Upper lobe of left lung (tissue), 6 donors: Measurements from ENCODE around the gene PALLD. TPM values are rescaled to one million over a fixed set of nuclear protein-coding genes. Genes with fewer than 3 reads are reported as not detected.
A peak's percentile ranks its signal among the peaks of the same experiment; 100 is the strongest.

Source experiments
- ATAC-seq, 2 donors: fragments of 200-7000 bp; cut with Tn5 transposase; one replicate each; pipeline ENCODE4 v1.9.1; 2022; ENCODE audit warnings: mild to moderate bottlenecking in 2 of 2, moderate library complexity in 2 of 2; ENCODE audit not compliant: low FRiP score in 2 of 2
- DNase-seq, 2 donors: peaks; one replicate each; pipeline ENCODE4 v3.0.0-alpha.2; 2019 to 2020
- H3K27ac ChIP-seq, 4 donors: fragments of 200-600 bp; sonication (generic); one replicate each; pipeline ENCODE4 v1.5.1; 2016 to 2019
- H3K27me3 ChIP-seq, 4 donors: fragments of 200-600 bp; sonication (generic); one replicate each; pipeline ENCODE4 v1.5.1; 2017 to 2019
- H3K36me3 ChIP-seq, 4 donors: fragments of 200-600 bp; sonication (generic); one replicate each; pipeline ENCODE4 v1.5.1; 2016 to 2019
- H3K4me1 ChIP-seq, 4 donors: fragments of 200-600 bp; sonication (generic); one replicate each; pipeline ENCODE4 v1.5.1; 2018 to 2019
- H3K4me3 ChIP-seq, 4 donors: fragments of 200-600 bp; sonication (generic); one replicate each; pipeline ENCODE4 v1.5.1; 2017 to 2019; ENCODE audit warnings: mild to moderate bottlenecking in 2 of 4, moderate library complexity in 1 of 4
- H3K9me3 ChIP-seq, 4 donors: fragments of 200-600 bp; sonication (generic); one replicate each; pipeline ENCODE4 v1.5.1; 2018 to 2019
- EP300 ChIP-seq, 4 donors: sonication (generic); formaldehyde crosslinking; IDR thresholded peaks; one replicate each; pipeline ENCODE4 v1.5.1; 2017; ENCODE audit warnings: antibody characterized with exemption in 4 of 4, control low read depth in 2 of 4
- POLR2A ChIP-seq, 4 donors: fragments of 450-650 bp; IDR thresholded peaks; one replicate each; pipeline ENCODE4 v1.5.1; 2016 to 2017; ENCODE audit warnings: antibody characterized with exemption in 4 of 4, mild to moderate bottlenecking in 2 of 4
- POLR2AphosphoS5 ChIP-seq, 2 donors: sonication (generic); formaldehyde crosslinking; IDR thresholded peaks; one replicate each; pipeline ENCODE4 v1.5.1; 2017; ENCODE audit warnings: antibody characterized with exemption in 2 of 2
- WGBS, 2 donors: methylation state at CpG; one replicate each; pipeline ENCODE4 v1.1.5; 2017 to 2018; 5-methylcytosine and 5-hydroxymethylcytosine counted together
- total RNA-seq, 6 donors: library from RNA; depleted of rRNA in 4 of 6; stranded (reverse); fragments of >200 nt in 4 of 6; gene quantifications; one replicate each; pipeline versions ENCODE4 v1.1.0 to v1.2.1, GENCODE V29; 2016 to 2021
- TF ChIP-seq, protein P1 (sequence below), 6 experiments: fragments of 450-650 bp in 4 of 6; fragments of 200-600 bp in 2 of 6; sonication (generic) in 2 of 6; IDR thresholded peaks; one replicate each; pipeline ENCODE4 v1.5.1; 2016 to 2019; ENCODE audit warnings: antibody characterized with exemption in 6 of 6
- donor health status: DM: no; HTN: no; CAD: no; lungs with moderate emphysema.
- donor health status: DM: no; HTN: yes; CAD: no; lungs with severe emphysema.

The PALLD gene
- total RNA-seq, 6 donors from 2014 or later: 63.9 to 175 (median 134) TPM

DNA sequence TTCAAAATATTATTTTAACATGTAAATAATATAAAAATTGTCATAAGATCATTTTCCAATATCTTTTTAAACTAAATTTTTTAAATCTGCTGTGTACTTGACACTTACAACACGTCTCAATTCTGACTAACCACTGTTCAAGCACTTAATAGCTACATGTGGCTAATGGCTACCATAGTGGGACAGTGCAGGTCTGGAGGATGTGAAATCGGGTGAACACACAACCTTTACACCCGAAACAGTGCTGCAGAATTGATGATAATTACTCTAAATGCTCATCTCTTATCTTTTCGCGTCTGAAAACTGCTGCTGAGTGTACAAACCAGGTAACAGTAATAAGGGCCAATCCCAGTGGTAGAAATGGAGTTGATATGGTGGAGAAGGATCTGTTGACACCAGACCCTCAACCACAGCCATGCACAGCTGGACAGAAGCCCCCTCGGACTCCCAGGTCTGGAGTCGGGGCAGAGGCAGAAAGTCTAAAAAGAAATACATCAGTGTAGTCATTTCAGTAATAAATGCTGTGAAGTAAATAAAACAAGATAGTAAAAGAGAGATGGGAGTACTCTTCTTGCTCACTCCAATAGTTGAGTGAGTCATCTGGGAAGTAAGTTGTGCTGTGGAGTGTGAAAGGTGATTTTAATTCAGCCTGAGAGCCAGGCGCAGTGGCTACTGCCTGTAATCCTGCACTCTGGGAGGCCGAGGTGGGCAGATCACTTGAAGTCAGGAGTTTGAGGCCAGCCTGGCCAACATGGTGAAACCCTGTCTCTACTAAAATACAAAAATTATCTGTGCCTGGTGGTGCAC is 363.2 kb downstream of the PALLD start:
- H3K9me3 ChIP-seq: no peaks in the 10 kb centered on the region
- no peaks in the 10 kb centered on the region for H3K36me3 ChIP-seq
- H3K4me1 ChIP-seq: peaks cover 0 to 7% (median 0%) of the 10 kb centered on the region in 4 donors
- WGBS, 2 donors: 89 to 90% methylated on average over 9 of the region's 9 CpGs
- TF ChIP-seq, protein P1, sequence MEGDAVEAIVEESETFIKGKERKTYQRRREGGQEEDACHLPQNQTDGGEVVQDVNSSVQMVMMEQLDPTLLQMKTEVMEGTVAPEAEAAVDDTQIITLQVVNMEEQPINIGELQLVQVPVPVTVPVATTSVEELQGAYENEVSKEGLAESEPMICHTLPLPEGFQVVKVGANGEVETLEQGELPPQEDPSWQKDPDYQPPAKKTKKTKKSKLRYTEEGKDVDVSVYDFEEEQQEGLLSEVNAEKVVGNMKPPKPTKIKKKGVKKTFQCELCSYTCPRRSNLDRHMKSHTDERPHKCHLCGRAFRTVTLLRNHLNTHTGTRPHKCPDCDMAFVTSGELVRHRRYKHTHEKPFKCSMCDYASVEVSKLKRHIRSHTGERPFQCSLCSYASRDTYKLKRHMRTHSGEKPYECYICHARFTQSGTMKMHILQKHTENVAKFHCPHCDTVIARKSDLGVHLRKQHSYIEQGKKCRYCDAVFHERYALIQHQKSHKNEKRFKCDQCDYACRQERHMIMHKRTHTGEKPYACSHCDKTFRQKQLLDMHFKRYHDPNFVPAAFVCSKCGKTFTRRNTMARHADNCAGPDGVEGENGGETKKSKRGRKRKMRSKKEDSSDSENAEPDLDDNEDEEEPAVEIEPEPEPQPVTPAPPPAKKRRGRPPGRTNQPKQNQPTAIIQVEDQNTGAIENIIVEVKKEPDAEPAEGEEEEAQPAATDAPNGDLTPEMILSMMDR (IDR thresholded peaks at IDR 0.05): no peak
- TF ChIP-seq EP300 (IDR thresholded peaks at IDR 0.05): no peak
- no peak for TF ChIP-seq POLR2A (IDR thresholded peaks at IDR 0.05)
- TF ChIP-seq POLR2AphosphoS5 (IDR thresholded peaks at IDR 0.05): no peak
- H3K27me3 ChIP-seq: no peaks in the 10 kb centered on the region
- H3K27ac ChIP-seq: peak overlapping the region in 3 of 4 donors; percentile 24 to 53 (median 50)
- no peak overlapping the region for H3K4me3 ChIP-seq
- ATAC-seq: no peak
- no peak for DNase-seq

DNA sequence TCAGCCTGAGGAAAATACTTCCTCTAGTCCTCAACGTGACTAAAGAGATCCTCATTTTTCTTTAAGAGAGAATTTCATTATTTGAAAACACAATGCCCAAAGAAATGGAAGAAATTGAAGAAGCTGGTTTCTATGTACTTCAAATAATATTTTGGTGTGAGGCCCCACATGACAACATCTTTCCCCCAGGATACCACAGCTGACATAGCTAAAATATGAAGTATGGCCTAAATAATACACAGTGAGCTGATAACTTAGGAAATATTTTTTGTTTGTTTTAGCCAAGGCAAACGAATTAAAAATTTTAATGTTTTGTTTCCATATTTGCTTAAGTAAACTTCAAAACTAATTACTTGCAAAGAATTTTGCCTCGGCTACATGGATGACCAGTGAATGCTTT is 364.0 kb downstream of the PALLD start:
- WGBS, 2 donors: 64 to 67% methylated on average over 3 of the region's 3 CpGs
- peaks cover 0 to 7% (median 0%) of the 10 kb centered on the region in 4 donors for H3K4me1 ChIP-seq
- DNase-seq: no peak
- TF ChIP-seq POLR2A (IDR thresholded peaks at IDR 0.05) (no peak), POLR2AphosphoS5 (IDR thresholded peaks at IDR 0.05) (no peak), EP300 (IDR thresholded peaks at IDR 0.05) (no peak)
- TF ChIP-seq, protein P1 (IDR thresholded peaks at IDR 0.05): no peak
- no peak overlapping the region for H3K4me3 ChIP-seq
- no peaks in the 10 kb centered on the region for H3K36me3 ChIP-seq
- no peaks in the 10 kb centered on the region for H3K9me3 ChIP-seq
- H3K27ac ChIP-seq: peak overlapping the region in 2 of 4 donors; percentile 24 to 53
- H3K27me3 ChIP-seq: no peaks in the 10 kb centered on the region
- ATAC-seq: peak in 1 of 2 donors; percentile 62

- H3K4me3 ChIP-seq: no peak overlapping the region
Measured at GRCh38 chr4:168863719-168864647, 367.1 kb downstream of the PALLD start.

GRCh38 chr4:168864821-168865541 is 368.1 kb downstream of the PALLD start:
- DNase-seq (no peak), ATAC-seq (peak in 1 of 2 donors; percentile 49)
- no peak for TF ChIP-seq EP300 (IDR thresholded peaks at IDR 0.05)
- no peak for TF ChIP-seq POLR2AphosphoS5 (IDR thresholded peaks at IDR 0.05)
- TF ChIP-seq POLR2A (IDR thresholded peaks at IDR 0.05): no peak
- Histone ChIP-seq H3K36me3 (no peaks in the 10 kb centered on the region), H3K27ac (peak overlapping the region in 1 of 4 donors; percentile 11), H3K4me1 (peaks cover 0 to 7% (median 0%) of the 10 kb centered on the region in 4 donors), H3K27me3 (no peaks in the 10 kb centered on the region), H3K4me3 (no peak overlapping the region), H3K9me3 (no peaks in the 10 kb centered on the region)
- 69 to 72% methylated on average over 5 of the region's 5 CpGs for WGBS, 2 donors

More at GRCh38 chr4:168863719-168864647, 367.1 kb downstream of the PALLD start:
- no peaks in the 10 kb centered on the region for H3K27me3 ChIP-seq
- H3K27ac ChIP-seq: peak overlapping the region in 1 of 4 donors; percentile 11
- no peaks in the 10 kb centered on the region for H3K9me3 ChIP-seq
- H3K4me1 ChIP-seq: peaks cover 0 to 7% (median 0%) of the 10 kb centered on the region in 4 donors
- TF ChIP-seq EP300 (IDR thresholded peaks at IDR 0.05) (no peak), POLR2AphosphoS5 (IDR thresholded peaks at IDR 0.05) (no peak), POLR2A (IDR thresholded peaks at IDR 0.05) (no peak)
- no peak for ATAC-seq
- DNase-seq: no peak
- H3K36me3 ChIP-seq: no peaks in the 10 kb centered on the region
- 75 to 76% methylated on average over 10 of the region's 10 CpGs for WGBS, 2 donors

DNA sequence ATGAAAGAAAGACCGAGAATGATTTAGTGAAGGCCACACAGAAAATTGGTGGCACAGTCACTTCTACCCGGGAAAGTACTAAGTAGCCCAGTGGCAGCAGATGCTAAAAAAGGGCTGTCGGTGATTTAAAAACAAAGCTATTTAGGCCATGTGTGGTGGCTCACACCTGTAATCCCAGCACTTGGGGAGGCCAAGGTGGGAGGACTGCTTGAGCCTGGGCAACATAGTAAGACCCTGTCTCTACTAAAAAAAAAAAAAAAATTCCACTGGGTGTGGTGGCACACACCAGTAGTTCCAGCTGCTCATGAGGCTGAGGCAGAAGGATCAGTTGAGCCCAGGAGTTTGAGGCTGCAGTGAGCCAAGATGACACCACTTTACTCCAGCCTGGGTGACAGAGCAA is 369.0 kb downstream of the PALLD start:
- Histone ChIP-seq H3K4me3 (no peak overlapping the region), H3K36me3 (no peaks in the 10 kb centered on the region), H3K9me3 (no peaks in the 10 kb centered on the region), H3K4me1 (peaks cover 0 to 3% (median 0%) of the 10 kb centered on the region in 4 donors), H3K27ac (no peak overlapping the region), H3K27me3 (no peaks in the 10 kb centered on the region)
- DNase-seq (no peak), ATAC-seq (no peak)
- no peak for TF ChIP-seq POLR2A (IDR thresholded peaks at IDR 0.05)
- no peak for TF ChIP-seq EP300 (IDR thresholded peaks at IDR 0.05)
- TF ChIP-seq, protein P1 (IDR thresholded peaks at IDR 0.05): no peak
- no peak for TF ChIP-seq POLR2AphosphoS5 (IDR thresholded peaks at IDR 0.05)
- WGBS, 2 donors: 86 to 96% methylated on average over 3 of the region's 3 CpGs
